ENCODE data around the gene IL1RN. TPM values are rescaled to one million over a fixed set of nuclear protein-coding genes. Genes with fewer than 3 reads are reported as not detected.
"Not testable (repeated sequence)": the region's sequence is repeated elsewhere in the genome, so short reads cannot be mapped to it uniquely, and the experiment has no call there.

Gene IL1RN
- total RNA-seq, 1 donor from 2014 or later, result not detected

- TF ChIP-seq, protein P1, sequence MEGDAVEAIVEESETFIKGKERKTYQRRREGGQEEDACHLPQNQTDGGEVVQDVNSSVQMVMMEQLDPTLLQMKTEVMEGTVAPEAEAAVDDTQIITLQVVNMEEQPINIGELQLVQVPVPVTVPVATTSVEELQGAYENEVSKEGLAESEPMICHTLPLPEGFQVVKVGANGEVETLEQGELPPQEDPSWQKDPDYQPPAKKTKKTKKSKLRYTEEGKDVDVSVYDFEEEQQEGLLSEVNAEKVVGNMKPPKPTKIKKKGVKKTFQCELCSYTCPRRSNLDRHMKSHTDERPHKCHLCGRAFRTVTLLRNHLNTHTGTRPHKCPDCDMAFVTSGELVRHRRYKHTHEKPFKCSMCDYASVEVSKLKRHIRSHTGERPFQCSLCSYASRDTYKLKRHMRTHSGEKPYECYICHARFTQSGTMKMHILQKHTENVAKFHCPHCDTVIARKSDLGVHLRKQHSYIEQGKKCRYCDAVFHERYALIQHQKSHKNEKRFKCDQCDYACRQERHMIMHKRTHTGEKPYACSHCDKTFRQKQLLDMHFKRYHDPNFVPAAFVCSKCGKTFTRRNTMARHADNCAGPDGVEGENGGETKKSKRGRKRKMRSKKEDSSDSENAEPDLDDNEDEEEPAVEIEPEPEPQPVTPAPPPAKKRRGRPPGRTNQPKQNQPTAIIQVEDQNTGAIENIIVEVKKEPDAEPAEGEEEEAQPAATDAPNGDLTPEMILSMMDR (IDR thresholded peaks at IDR 0.05; ENCODE audit: partially characterized antibody, unreplicated experiment), result no peak
- H3K27ac Mint-ChIP-seq (ENCODE audit: unreplicated experiment), result no peak overlapping the region
- peaks cover 5% of the 10 kb centered on the region for H3K9me3 Mint-ChIP-seq (ENCODE audit: unreplicated experiment)
- H3K4me1 Mint-ChIP-seq (ENCODE audit: low read depth, unreplicated experiment), result no peaks in the 10 kb centered on the region
- DNase-seq, result no peak
- H3K36me3 Mint-ChIP-seq (ENCODE audit: unreplicated experiment), result no peaks in the 10 kb centered on the region
- H3K27me3 Mint-ChIP-seq (ENCODE audit: unreplicated experiment), result no peaks in the 10 kb centered on the region
- H3K4me3 Mint-ChIP-seq (ENCODE audit: unreplicated experiment), result no peak overlapping the region
Observed at GRCh38 chr2:113093613-113093977, 33.8 kb upstream of the IL1RN start.

DNA sequence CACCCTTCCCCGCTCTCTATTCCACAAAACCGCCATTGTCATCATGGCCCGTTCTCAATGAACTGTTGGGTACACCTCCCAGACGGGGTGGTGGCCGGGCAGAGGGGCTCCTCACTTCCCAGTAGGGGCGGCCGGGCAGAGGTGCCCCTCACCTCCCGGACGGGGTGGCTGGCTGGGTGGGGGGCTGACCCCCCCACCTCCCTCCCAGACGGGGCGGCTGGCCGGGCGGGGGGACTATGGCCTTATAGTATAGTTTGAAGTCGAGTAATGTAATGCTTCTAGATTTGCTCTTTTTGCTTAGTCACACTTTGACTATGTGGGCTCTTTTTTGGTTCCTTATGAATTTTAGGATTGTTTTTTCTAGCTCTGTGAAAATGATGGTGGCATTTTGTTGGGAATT, 31.1 kb upstream of the IL1RN start:
- H3K27me3 Mint-ChIP-seq (ENCODE audit: unreplicated experiment); H3K36me3 Mint-ChIP-seq (ENCODE audit: unreplicated experiment); H3K4me1 Mint-ChIP-seq (ENCODE audit: low read depth, unreplicated experiment); DNase-seq; H3K4me3 Mint-ChIP-seq (ENCODE audit: unreplicated experiment); H3K9me3 Mint-ChIP-seq (ENCODE audit: unreplicated experiment): not testable (repeated sequence)
- peak overlapping the region; percentile 59 for H3K27ac Mint-ChIP-seq (ENCODE audit: unreplicated experiment)

DNA sequence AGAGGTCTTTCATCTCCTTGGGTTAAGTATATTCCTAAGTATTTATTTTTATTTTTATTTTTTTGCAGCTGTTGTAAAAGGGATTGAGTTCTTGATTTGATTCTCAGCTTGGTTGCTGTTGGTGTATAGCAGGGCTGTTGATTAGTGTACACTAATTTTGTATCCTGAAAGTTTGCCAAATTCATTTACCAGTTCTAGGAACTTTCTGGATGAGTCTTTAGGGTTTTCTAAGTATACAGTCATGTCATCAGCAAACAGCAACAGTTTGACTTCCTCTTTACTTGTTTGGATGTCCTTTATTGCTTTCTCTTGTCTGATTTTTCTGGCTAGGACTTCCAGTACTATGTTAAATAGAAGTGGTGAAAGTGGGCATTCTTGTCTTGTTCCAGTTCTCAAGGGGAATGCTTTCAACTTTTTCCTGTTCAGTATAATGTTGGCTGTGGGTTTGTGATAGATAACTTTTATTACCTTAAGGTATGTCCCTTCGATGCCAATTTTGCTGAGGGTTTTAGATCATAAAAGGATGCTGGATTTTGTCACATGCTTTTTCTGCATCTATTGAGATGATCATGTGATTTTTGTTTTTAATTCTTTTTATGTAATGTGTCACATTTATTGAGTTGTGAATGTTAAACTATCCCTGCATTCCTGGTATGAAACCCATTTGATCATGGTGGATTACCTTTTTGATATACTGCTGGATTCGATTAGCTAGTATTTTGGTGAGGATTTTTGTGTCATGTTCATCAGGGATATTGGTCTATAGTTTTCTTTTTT, 30.4 kb upstream of the IL1RN start:
- peak overlapping the region; percentile 59 for H3K27ac Mint-ChIP-seq (ENCODE audit: unreplicated experiment)
- H3K36me3 Mint-ChIP-seq (ENCODE audit: unreplicated experiment); H3K4me1 Mint-ChIP-seq (ENCODE audit: low read depth, unreplicated experiment); H3K9me3 Mint-ChIP-seq (ENCODE audit: unreplicated experiment); DNase-seq; H3K27me3 Mint-ChIP-seq (ENCODE audit: unreplicated experiment); H3K4me3 Mint-ChIP-seq (ENCODE audit: unreplicated experiment): not testable (repeated sequence)

DNA sequence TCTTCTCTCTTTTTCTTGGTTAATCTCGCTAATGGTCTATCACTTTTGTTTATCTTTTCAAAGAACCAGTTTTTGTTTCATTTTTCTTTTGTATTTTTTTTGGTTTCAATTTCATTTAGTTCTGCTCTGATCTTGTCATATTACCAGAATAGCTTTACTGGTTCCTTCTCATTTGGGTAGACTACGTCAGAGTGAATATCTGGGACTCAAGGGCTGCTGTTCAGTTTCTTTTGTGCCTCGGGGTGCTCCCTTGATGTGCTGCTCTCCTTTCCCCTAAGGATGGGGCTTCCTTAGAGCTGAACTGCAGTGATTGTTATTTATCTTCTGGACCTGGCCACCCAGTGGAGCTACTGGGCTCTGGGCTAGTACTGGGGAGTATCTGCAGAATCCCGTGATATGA, 29.4 kb upstream of the IL1RN start:
- no peak for DNase-seq
- TF ChIP-seq, protein P1 (IDR thresholded peaks at IDR 0.05; ENCODE audit: partially characterized antibody, unreplicated experiment), result no peak
- Mint-ChIP-seq H3K27ac (ENCODE audit: unreplicated experiment) (no peak overlapping the region), H3K9me3 (ENCODE audit: unreplicated experiment) (peaks cover 10% of the 10 kb centered on the region), H3K27me3 (ENCODE audit: unreplicated experiment) (no peaks in the 10 kb centered on the region), H3K4me1 (ENCODE audit: low read depth, unreplicated experiment) (no peaks in the 10 kb centered on the region), H3K36me3 (ENCODE audit: unreplicated experiment) (no peaks in the 10 kb centered on the region), H3K4me3 (ENCODE audit: unreplicated experiment) (no peak overlapping the region)

- H3K36me3 Mint-ChIP-seq (ENCODE audit: unreplicated experiment), result no peaks in the 10 kb centered on the region
- H3K4me1 Mint-ChIP-seq (ENCODE audit: low read depth, unreplicated experiment), result no peaks in the 10 kb centered on the region
- DNase-seq, result no peak
- no peak overlapping the region for H3K4me3 Mint-ChIP-seq (ENCODE audit: unreplicated experiment)
- peaks cover 10% of the 10 kb centered on the region for H3K9me3 Mint-ChIP-seq (ENCODE audit: unreplicated experiment)
- TF ChIP-seq, protein P1 (IDR thresholded peaks at IDR 0.05; ENCODE audit: partially characterized antibody, unreplicated experiment), result no peak
- H3K27me3 Mint-ChIP-seq (ENCODE audit: unreplicated experiment), result no peaks in the 10 kb centered on the region
- H3K27ac Mint-ChIP-seq (ENCODE audit: unreplicated experiment), result no peak overlapping the region
Observed at GRCh38 chr2:113098532-113098931, 28.9 kb upstream of the IL1RN start.

DNA sequence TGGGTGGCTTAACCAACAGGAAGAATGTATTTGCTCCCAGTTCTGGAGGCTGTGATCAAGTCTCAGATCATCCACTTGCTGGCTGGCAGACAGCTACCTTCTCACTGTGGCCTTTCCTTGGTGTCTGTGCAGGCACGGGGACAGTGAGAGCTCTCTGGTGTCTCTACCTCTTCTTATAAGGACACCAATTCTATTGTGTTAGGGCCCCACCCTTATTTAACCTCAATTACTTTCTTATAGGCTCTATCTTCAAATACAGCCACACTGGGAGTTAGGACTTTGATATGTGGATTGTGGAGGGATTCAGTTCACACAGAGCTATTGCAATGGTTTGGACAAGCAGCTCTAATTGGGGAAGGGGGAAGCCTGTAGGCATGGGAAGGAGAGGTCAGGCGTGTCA, 25.3 kb upstream of the IL1RN start:
- TF ChIP-seq, protein P1 (IDR thresholded peaks at IDR 0.05; ENCODE audit: partially characterized antibody, unreplicated experiment), result no peak
- Mint-ChIP-seq H3K4me1 (ENCODE audit: low read depth, unreplicated experiment) (no peaks in the 10 kb centered on the region), H3K9me3 (ENCODE audit: unreplicated experiment) (peaks cover 8% of the 10 kb centered on the region), H3K36me3 (ENCODE audit: unreplicated experiment) (no peaks in the 10 kb centered on the region), H3K4me3 (ENCODE audit: unreplicated experiment) (no peak overlapping the region), H3K27ac (ENCODE audit: unreplicated experiment) (no peak overlapping the region), H3K27me3 (ENCODE audit: unreplicated experiment) (no peaks in the 10 kb centered on the region)
- no peak for DNase-seq

Data from glutamatergic neuron (in vitro differentiated cells).